HepG2 (cell line): Measurements from ENCODE around the gene ADGRV1. TPM values are rescaled to one million over a fixed set of nuclear protein-coding genes. Genes with fewer than 3 reads are reported as not detected.

Experiments
- ARNTL ChIP-seq: sonication (generic); formaldehyde crosslinking; IDR thresholded peaks from 2 replicates; pipeline ENCODE4 v1.4.0; 2020; ENCODE audit warnings: mild to moderate bottlenecking, missing genetic modification reagents
- BCL6 ChIP-seq: IDR thresholded peaks from 2 replicates; pipeline ENCODE4 v1.6.1; 2016; ENCODE audit warnings: missing genetic modification reagents, missing compliant biosample characterization
- CREM ChIP-seq, 2 experiments: sonication (generic) in 1 of 2; formaldehyde crosslinking in 1 of 2; IDR thresholded peaks; 2 replicates each; pipeline versions ENCODE4 v1.4.0 to v1.6.1; 2016 to 2020; ENCODE audit warnings: antibody characterized with exemption in 1 of 2, mild to moderate bottlenecking in 1 of 2, missing genetic modification reagents in 1 of 2
- ELF3 ChIP-seq: IDR thresholded peaks from 2 replicates; pipeline ENCODE4 v1.6.1; 2016; ENCODE audit warnings: missing genetic modification reagents, missing compliant biosample characterization
- EP300 ChIP-seq, 3 experiments: sonication (generic) in 1 of 3; formaldehyde crosslinking in 1 of 3; IDR thresholded peaks; 2 replicates each; pipeline versions ENCODE4 v1.5.1 to v1.6.1; 2011 to 2020; ENCODE audit warnings: low read depth in 2 of 3, low read length in 2 of 3, borderline replicate concordance in 1 of 3, improper control_type of control experiment in 1 of 3, mild to moderate bottlenecking in 1 of 3, missing genetic modification reagents in 1 of 3, moderate library complexity in 1 of 3
- FOXP1 ChIP-seq, 2 experiments: fragments of 450-650 bp in 1 of 2; IDR thresholded peaks; 2 replicates each; pipeline ENCODE4 v1.6.1; 2017 to 2018; ENCODE audit warnings: antibody characterized with exemption in 1 of 2
- GATA4 ChIP-seq: sonication (generic); IDR thresholded peaks from 2 replicates; pipeline ENCODE4 v1.6.1; 2016; ENCODE audit warnings: antibody characterized with exemption, low read depth, borderline replicate concordance
- ISL2 ChIP-seq: sonication (generic); formaldehyde crosslinking; IDR thresholded peaks from 2 replicates; pipeline ENCODE4 v1.5.0; 2020; ENCODE audit warnings: missing genetic modification reagents
- KAT8 ChIP-seq: IDR thresholded peaks from 2 replicates; pipeline ENCODE4 v1.6.1; 2016; ENCODE audit warnings: missing genetic modification reagents, missing compliant biosample characterization
- KLF15 ChIP-seq: sonication (generic); formaldehyde crosslinking; IDR thresholded peaks from 2 replicates; pipeline ENCODE4 v1.8.1; 2023; ENCODE audit warnings: borderline replicate concordance, mild to moderate bottlenecking, inconsistent platforms, missing genetic modification reagents, mixed read lengths
- LCORL ChIP-seq, 2 experiments: fragments of 450-650 bp in 1 of 2; sonication (generic) in 1 of 2; formaldehyde crosslinking in 1 of 2; IDR thresholded peaks; 2 replicates each; pipeline versions ENCODE4 v1.5.0 to v1.6.1; 2017 to 2020; ENCODE audit warnings: antibody characterized with exemption in 1 of 2, missing genetic modification reagents in 1 of 2
- MED1 ChIP-seq: sonication (generic); formaldehyde crosslinking; IDR thresholded peaks from 2 replicates; pipeline ENCODE4 v1.4.0; 2020; ENCODE audit warnings: missing genetic modification reagents
- MIER3 ChIP-seq: IDR thresholded peaks from 2 replicates; pipeline ENCODE4 v1.6.1; 2016; ENCODE audit warnings: missing compliant biosample characterization, borderline replicate concordance
- SOX13 ChIP-seq, 3 experiments: fragments of 450-650 bp in 1 of 3; sonication (generic) in 1 of 3; formaldehyde crosslinking in 1 of 3; IDR thresholded peaks in 2 of 3; conservative IDR thresholded peaks in 1 of 3; 2 replicates each; pipeline versions ENCODE4 v1.5.0 to v1.6.1; 2016 to 2020; ENCODE audit warnings: antibody characterized with exemption in 1 of 3, mild to moderate bottlenecking in 1 of 3, missing compliant biosample characterization in 1 of 3, missing genetic modification reagents in 1 of 3, moderate library complexity in 1 of 3
- SOX5 ChIP-seq: IDR thresholded peaks from 2 replicates; pipeline ENCODE4 v1.6.1; 2016; ENCODE audit warnings: borderline replicate concordance
- SP140L ChIP-seq: sonication (generic); formaldehyde crosslinking; IDR thresholded peaks from 2 replicates; pipeline ENCODE4 v1.4.0; 2020; ENCODE audit warnings: missing genetic modification reagents, borderline replicate concordance
- TFE3 ChIP-seq: IDR thresholded peaks from 2 replicates; pipeline ENCODE4 v1.6.1; 2016
- ZBTB7B ChIP-seq: sonication (generic); formaldehyde crosslinking; IDR thresholded peaks from 2 replicates; pipeline ENCODE4 v1.4.0; 2020; ENCODE audit warnings: missing genetic modification reagents
- ZNF234 ChIP-seq: sonication (generic); formaldehyde crosslinking; conservative IDR thresholded peaks from 2 replicates; pipeline ENCODE4 v1.5.1; 2020; ENCODE audit warnings: mild to moderate bottlenecking, missing genetic modification reagents
- ZNF264 ChIP-seq: sonication (generic); formaldehyde crosslinking; IDR thresholded peaks from 2 replicates; pipeline ENCODE4 v1.4.0; 2020; ENCODE audit warnings: missing genetic modification reagents
- ZNF337 ChIP-seq: sonication (generic); formaldehyde crosslinking; IDR thresholded peaks from 2 replicates; pipeline ENCODE4 v1.5.1; 2020; ENCODE audit warnings: missing genetic modification reagents, low read depth, mild to moderate bottlenecking, borderline replicate concordance
- ZNF362 ChIP-seq: sonication (generic); formaldehyde crosslinking; IDR thresholded peaks from 2 replicates; pipeline ENCODE4 v1.4.0; 2020; ENCODE audit warnings: missing genetic modification reagents, mild to moderate bottlenecking, borderline replicate concordance
- ZNF503 ChIP-seq: sonication (generic); formaldehyde crosslinking; IDR thresholded peaks from 2 replicates; pipeline ENCODE4 v1.4.0; 2020; ENCODE audit warnings: missing genetic modification reagents
- ZNF577 ChIP-seq: sonication (generic); formaldehyde crosslinking; IDR thresholded peaks from 2 replicates; pipeline ENCODE4 v1.4.0; 2020; ENCODE audit warnings: mild to moderate bottlenecking, low read depth, missing genetic modification reagents, borderline replicate concordance
- polyA plus RNA-seq, 8 experiments: library from polyadenylated mRNA; depleted of rRNA in 3 of 8; stranded (reverse) in 7 of 8; unstranded in 1 of 8; fragments of >200 nt; fragmentation: Illumina TruSeq in 4 of 8; extraction: Trizol in 4 of 8; gene quantifications; 2 replicates each; pipeline versions ENCODE4 v1.2.1 to v1.2.3, GENCODE V29; 2011 to 2016; ENCODE audit warnings: low read depth in 4 of 8, missing spikeins in 1 of 8, mixed read lengths in 1 of 8; ENCODE audit not compliant: insufficient read depth in 1 of 8
- total RNA-seq, 5 experiments: library from RNA; depleted of rRNA; stranded (reverse); fragments of >200 nt; fragmentation: Illumina TruSeq; extraction: Trizol; gene quantifications; 2 replicates each; pipeline ENCODE4 v1.2.3, GENCODE V29; 2016; ENCODE audit warnings: low read depth in 1 of 5

The ADGRV1 gene
- total and polyA plus RNA-seq, 2 of the 13 experiments (the other 11 are each of a cell fraction or from before 2014, with no cell fraction given): 1.7 to 3.9 TPM

GRCh38 chr5:90866915-90867731 lies 308.5 kb downstream of the ADGRV1 start (continued):
- peak; percentile 57; the same call in 1 of the 2 replicates for TF ChIP-seq ZNF362 (CRISPR knock-in tag)
- no peak for TF ChIP-seq ZNF264
- TF ChIP-seq ARNTL (CRISPR knock-in tag): peak; percentile 96
- TF ChIP-seq ZNF234 (CRISPR knock-in tag): no peak
- TF ChIP-seq ZNF577: no peak
- TF ChIP-seq SOX13 (IDR thresholded peaks at IDR 0.05): no peak
- peak in 1 of 2 experiments; percentile 83; a peak in 2 of 4 replicates for TF ChIP-seq SOX13 (CRISPR knock-in tag; conservative IDR thresholded peaks at IDR 0.05 in 1 of 2, IDR thresholded peaks at IDR 0.05 in 1 of 2)
- peak in 1 of 2 experiments; percentile 89; a peak in 2 of 4 replicates for TF ChIP-seq EP300 (IDR thresholded peaks at IDR 0.05; ENCODE audit: low read depth in 2 of 2, low read length in 2 of 2)
- TF ChIP-seq EP300 (CRISPR knock-in tag; IDR thresholded peaks at IDR 0.05; ENCODE audit: borderline replicate concordance): peak; percentile 53; the same call in 1 of the 2 replicates
- peak; percentile 73 for TF ChIP-seq SOX5 (CRISPR knock-in tag)
- 0 out of 2 replicates have a peak, but pooled peaks have one; percentile 53 for TF ChIP-seq SP140L (CRISPR knock-in tag)
- peak; percentile 81 for TF ChIP-seq MED1 (CRISPR knock-in tag)
- TF ChIP-seq ISL2 (CRISPR knock-in tag): peak; percentile 89
- TF ChIP-seq TFE3 (CRISPR knock-in tag): 0 out of 2 replicates have a peak, but pooled peaks have one; percentile 21
- TF ChIP-seq KAT8 (CRISPR knock-in tag): peak; percentile 21; the same call in 1 of the 2 replicates
- no peak for TF ChIP-seq KLF15
- peak; percentile 70 for TF ChIP-seq CREM (IDR thresholded peaks at IDR 0.05)
- no peak for TF ChIP-seq CREM (CRISPR knock-in tag; IDR thresholded peaks at IDR 0.05)
- peak; percentile 61 for TF ChIP-seq ELF3 (CRISPR knock-in tag)
- TF ChIP-seq ZBTB7B (CRISPR knock-in tag): peak; percentile 19; the same call in 1 of the 2 replicates
- TF ChIP-seq GATA4: peak; percentile 96
- no peak for TF ChIP-seq FOXP1 (IDR thresholded peaks at IDR 0.05)
- TF ChIP-seq FOXP1 (CRISPR knock-in tag; IDR thresholded peaks at IDR 0.05): peak; percentile 91
- TF ChIP-seq LCORL (IDR thresholded peaks at IDR 0.05): no peak
- TF ChIP-seq LCORL (CRISPR knock-in tag; IDR thresholded peaks at IDR 0.05): 0 out of 2 replicates have a peak, but pooled peaks have one; percentile 33
- TF ChIP-seq BCL6 (CRISPR knock-in tag): peak; percentile 78
- no peak for TF ChIP-seq ZNF337 (CRISPR knock-in tag)
- TF ChIP-seq MIER3 (CRISPR knock-in tag): peak; percentile 25; the same call in 1 of the 2 replicates
- TF ChIP-seq ZNF503 (CRISPR knock-in tag): peak; percentile 38; the same call in 1 of the 2 replicates
